ENCODE results near the gene BUD31.
A peak's percentile ranks its signal among the peaks of the same experiment; 100 is the strongest.
"Not testable (repeated sequence)": the region's sequence is repeated elsewhere in the genome, so short reads cannot be mapped to it uniquely, and the experiment has no call there.

BUD31 gene

GRCh38 chr7:99408379-99409191 lies at the start of gene BUD31, which contains the start of gene PDAP1:
Gene BUD31, plus strand, starts transcription at chr7:99408969. Its CDS starts 2,124 bp downstream, at chr7:99411093.
Gene PDAP1, minus strand, starts transcription at chr7:99408597. Its CDS starts 49 bp downstream, at chr7:99408548.
- peak; percentile 94 for DNase-seq (ENCODE audit: low read depth)

- no peak for DNase-seq (ENCODE audit: low read depth)
These were observed 49.2 kb upstream of the BUD31 start for GRCh38 chr7:99359465-99360154.

- peak; percentile 73 for DNase-seq (ENCODE audit: low read depth)
These were observed 46.0 kb upstream of the BUD31 start for GRCh38 chr7:99362801-99363200.

GRCh38 chr7:99363286-99363685 lies 45.5 kb upstream of the BUD31 start:
- DNase-seq (ENCODE audit: low read depth): no peak

- DNase-seq (ENCODE audit: low read depth): peak; percentile 37
These were observed 43.2 kb upstream of the BUD31 start for GRCh38 chr7:99365318-99366141.

- DNase-seq (ENCODE audit: low read depth): no peak
These were observed 42.1 kb upstream of the BUD31 start for GRCh38 chr7:99366646-99367045.

- no peak for DNase-seq (ENCODE audit: low read depth)
These were observed 39.9 kb upstream of the BUD31 start for GRCh38 chr7:99368750-99369389.

GRCh38 chr7:99369767-99370391 lies 38.9 kb upstream of the BUD31 start:
- no peak for DNase-seq (ENCODE audit: low read depth)

GRCh38 chr7:99371376-99371920 lies 37.3 kb upstream of the BUD31 start:
- DNase-seq (ENCODE audit: low read depth): no peak

GRCh38 chr7:99372275-99373090 lies 36.3 kb upstream of the BUD31 start:
- DNase-seq (ENCODE audit: low read depth): peak; percentile 55

- DNase-seq (ENCODE audit: low read depth): no peak
These were observed 35.4 kb upstream of the BUD31 start for GRCh38 chr7:99373091-99374066.

- DNase-seq (ENCODE audit: low read depth): peak; percentile 80
These were observed 34.4 kb upstream of the BUD31 start, which contains the start of gene ARPC1B for GRCh38 chr7:99374111-99375064. Gene ARPC1B, plus strand, starts transcription at chr7:99374730. Its CDS starts 10,985 bp downstream, at chr7:99385715.

GRCh38 chr7:99375070-99375807 lies 33.5 kb upstream of the BUD31 start:
- DNase-seq (ENCODE audit: low read depth): peak; percentile 79

GRCh38 chr7:99379043-99379577 lies 29.7 kb upstream of the BUD31 start:
- peak; percentile 90 for DNase-seq (ENCODE audit: low read depth)

- DNase-seq (ENCODE audit: low read depth): not testable (repeated sequence)
These were observed 29.1 kb upstream of the BUD31 start for GRCh38 chr7:99379693-99380031.

- DNase-seq (ENCODE audit: low read depth): peak; percentile 38
These were observed 28.5 kb upstream of the BUD31 start for GRCh38 chr7:99380032-99380822.
